PFSK-1 (cell line): ENCODE measurements around the gene COA8.

Source experiments
- FOXP2 ChIP-seq: optimal IDR thresholded peaks from 2 replicates; pipeline ENCODE3; 2011; ENCODE audit warnings: borderline replicate concordance, control low read depth, inconsistent platforms; ENCODE audit not compliant: insufficient read depth; ENCODE audit errors: extremely low read length, extremely low read depth
- TAF1 ChIP-seq: IDR thresholded peaks from 2 replicates; pipeline ENCODE4 v1.6.1; 2012; ENCODE audit warnings: low read length, control low read depth, borderline replicate concordance; ENCODE audit not compliant: insufficient read depth
- TF ChIP-seq, protein P1 (sequence below), 2 experiments: IDR thresholded peaks; 2 replicates each; pipeline versions ENCODE4 v1.6.1 to v1.8.0; 2011 to 2012; ENCODE audit warnings: low read depth in 2 of 2, low read length in 2 of 2, control low read depth in 1 of 2, inconsistent platforms in 1 of 2, mild to moderate bottlenecking in 1 of 2, moderate library complexity in 1 of 2; ENCODE audit not compliant: insufficient read depth in 1 of 2

GRCh38 chr14:103581206-103581605 is 18.4 kb downstream of the COA8 start:
- TF ChIP-seq, protein P1, sequence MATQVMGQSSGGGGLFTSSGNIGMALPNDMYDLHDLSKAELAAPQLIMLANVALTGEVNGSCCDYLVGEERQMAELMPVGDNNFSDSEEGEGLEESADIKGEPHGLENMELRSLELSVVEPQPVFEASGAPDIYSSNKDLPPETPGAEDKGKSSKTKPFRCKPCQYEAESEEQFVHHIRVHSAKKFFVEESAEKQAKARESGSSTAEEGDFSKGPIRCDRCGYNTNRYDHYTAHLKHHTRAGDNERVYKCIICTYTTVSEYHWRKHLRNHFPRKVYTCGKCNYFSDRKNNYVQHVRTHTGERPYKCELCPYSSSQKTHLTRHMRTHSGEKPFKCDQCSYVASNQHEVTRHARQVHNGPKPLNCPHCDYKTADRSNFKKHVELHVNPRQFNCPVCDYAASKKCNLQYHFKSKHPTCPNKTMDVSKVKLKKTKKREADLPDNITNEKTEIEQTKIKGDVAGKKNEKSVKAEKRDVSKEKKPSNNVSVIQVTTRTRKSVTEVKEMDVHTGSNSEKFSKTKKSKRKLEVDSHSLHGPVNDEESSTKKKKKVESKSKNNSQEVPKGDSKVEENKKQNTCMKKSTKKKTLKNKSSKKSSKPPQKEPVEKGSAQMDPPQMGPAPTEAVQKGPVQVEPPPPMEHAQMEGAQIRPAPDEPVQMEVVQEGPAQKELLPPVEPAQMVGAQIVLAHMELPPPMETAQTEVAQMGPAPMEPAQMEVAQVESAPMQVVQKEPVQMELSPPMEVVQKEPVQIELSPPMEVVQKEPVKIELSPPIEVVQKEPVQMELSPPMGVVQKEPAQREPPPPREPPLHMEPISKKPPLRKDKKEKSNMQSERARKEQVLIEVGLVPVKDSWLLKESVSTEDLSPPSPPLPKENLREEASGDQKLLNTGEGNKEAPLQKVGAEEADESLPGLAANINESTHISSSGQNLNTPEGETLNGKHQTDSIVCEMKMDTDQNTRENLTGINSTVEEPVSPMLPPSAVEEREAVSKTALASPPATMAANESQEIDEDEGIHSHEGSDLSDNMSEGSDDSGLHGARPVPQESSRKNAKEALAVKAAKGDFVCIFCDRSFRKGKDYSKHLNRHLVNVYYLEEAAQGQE (IDR thresholded peaks at IDR 0.05; ENCODE audit: insufficient read depth in 1 of 2, low read depth in 2 of 2, low read length in 2 of 2), result no peak
- no peak for TF ChIP-seq FOXP2
- TF ChIP-seq TAF1, result no peak
